Middle frontal gyrus (tissue), 1 donor: ENCODE data around the gene IL1RL2.
A peak's percentile ranks its signal among the peaks of the same experiment; 100 is the strongest.

Source experiments
- DNase-seq: peaks from one replicate; pipeline ENCODE4 v3.0.0-alpha.2; 2015; ENCODE audit warnings: low spot score; ENCODE audit errors: extremely low spot score

Gene IL1RL2

GRCh38 chr2:102238039-102238756 is 51.4 kb downstream of the IL1RL2 start:
- no peak for DNase-seq

- no peak for DNase-seq
Measured at GRCh38 chr2:102238778-102239177, 52.0 kb downstream of the IL1RL2 start.

- no peak for DNase-seq
Measured at GRCh38 chr2:102239344-102239743, 52.5 kb downstream of the IL1RL2 start.

GRCh38 chr2:102240640-102241370 is 54.0 kb downstream of the IL1RL2 start:
- DNase-seq, result peak; percentile 82

- no peak for DNase-seq
Measured at GRCh38 chr2:102241616-102242305, 54.9 kb downstream of the IL1RL2 start.

- no peak for DNase-seq
Measured at GRCh38 chr2:102245266-102246151, 58.7 kb downstream of the IL1RL2 start.

GRCh38 chr2:102250278-102250821 is 63.5 kb downstream of the IL1RL2 start:
- no peak for DNase-seq

GRCh38 chr2:102251042-102251848 is 64.4 kb downstream of the IL1RL2 start:
- DNase-seq, result no peak

- DNase-seq, result no peak
Measured at GRCh38 chr2:102251849-102252203, 65.0 kb downstream of the IL1RL2 start.

- DNase-seq, result no peak
Measured at GRCh38 chr2:102252236-102252635, 65.4 kb downstream of the IL1RL2 start.

- DNase-seq, result no peak
Measured at GRCh38 chr2:102253140-102253752, 66.4 kb downstream of the IL1RL2 start.

- DNase-seq, result no peak
Measured at GRCh38 chr2:102253753-102254150, 66.9 kb downstream of the IL1RL2 start.

GRCh38 chr2:102256276-102256675 is 69.5 kb downstream of the IL1RL2 start:
- DNase-seq, result no peak

GRCh38 chr2:102256874-102257462 is 70.1 kb downstream of the IL1RL2 start:
- DNase-seq, result no peak

GRCh38 chr2:102258025-102258385 is 71.2 kb downstream of the IL1RL2 start:
- DNase-seq, result no peak

- no peak for DNase-seq
Measured at GRCh38 chr2:102258386-102259074, 71.7 kb downstream of the IL1RL2 start.

- no peak for DNase-seq
Measured at GRCh38 chr2:102261467-102262135, 74.8 kb downstream of the IL1RL2 start.
